Measurements from ENCODE around the gene TMOD2.

Gene TMOD2

DNA sequence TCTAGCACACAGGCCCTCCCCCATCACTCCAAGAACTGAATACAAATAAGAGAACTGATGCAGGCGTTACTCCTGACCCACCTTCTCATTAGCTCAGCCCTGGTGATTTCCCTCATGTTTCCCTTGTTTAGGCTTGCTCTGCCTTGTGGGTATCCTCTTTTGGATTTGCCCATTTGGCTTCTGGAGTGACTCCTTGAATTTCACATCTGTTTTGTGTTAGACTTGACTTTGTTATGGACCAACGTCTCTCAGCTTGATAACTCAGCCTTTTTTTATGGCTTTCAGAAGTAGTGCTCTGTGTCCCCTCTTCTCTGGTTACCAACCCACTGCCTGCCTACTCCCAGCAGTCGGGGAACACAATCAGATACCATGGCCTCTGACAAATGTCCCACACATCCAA, 66.8 kb downstream of the TMOD2 start:
- no peak for DNase-seq (ENCODE audit: low read depth in 2 of 2)

GRCh38 chr15:51825698-51826097, 74.3 kb downstream of the TMOD2 start:
- DNase-seq (ENCODE audit: low read depth in 2 of 2), result no peak

- DNase-seq (ENCODE audit: low read depth in 2 of 2), result no peak
Observed at GRCh38 chr15:51828621-51829375, 77.4 kb downstream of the TMOD2 start.

DNA sequence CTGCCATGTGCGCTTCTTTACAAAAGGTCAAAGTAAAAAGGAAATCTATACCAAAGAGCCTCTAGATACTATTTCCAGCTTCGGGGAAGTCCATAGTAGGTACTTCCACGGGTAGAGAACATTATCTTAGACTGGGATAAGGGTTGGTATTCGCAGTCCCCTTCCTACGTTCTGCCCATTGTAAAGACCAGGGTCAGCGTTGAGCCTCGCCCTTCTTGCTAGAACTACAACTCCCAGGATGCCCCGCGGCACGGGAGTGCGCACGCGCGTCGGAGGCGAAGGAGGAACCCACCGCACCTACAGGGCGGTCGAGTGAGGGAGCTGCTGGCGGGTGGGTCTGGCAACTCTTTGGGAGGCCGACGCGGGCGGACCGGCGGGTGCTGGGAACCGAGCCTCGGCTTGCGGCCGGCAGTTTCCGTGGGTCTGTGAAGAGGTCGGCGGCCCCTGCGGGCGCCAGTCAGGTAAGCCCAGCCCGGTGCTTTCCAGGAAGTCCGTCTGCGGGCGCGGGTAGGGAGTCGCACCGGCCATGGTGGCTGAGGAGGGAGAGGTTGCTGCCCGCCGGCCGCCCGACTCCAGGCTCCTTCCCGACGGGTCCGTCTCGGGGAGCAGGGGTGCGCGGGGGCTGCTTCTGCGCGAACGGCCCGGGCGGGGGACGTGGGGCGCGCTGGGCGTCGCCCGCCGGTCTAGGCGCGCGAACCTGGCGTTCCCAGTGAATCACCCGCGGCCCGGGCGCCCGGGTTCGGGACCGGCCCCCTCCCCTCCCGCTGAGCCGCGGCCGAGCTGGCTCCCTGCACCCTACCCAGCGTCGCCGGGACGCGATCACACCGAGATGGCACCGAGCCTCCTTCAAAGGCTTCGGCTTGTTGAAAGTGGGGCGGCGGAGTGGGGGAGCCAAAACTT, 78.2 kb downstream of the TMOD2 start, which contains the start of gene TMOD3:
TSS of gene TMOD3 (plus strand) at position 278 of the 900 bp plus-strand sequence. CDS start 33,232 bp downstream, outside the sequence.
- DNase-seq (ENCODE audit: low read depth in 2 of 2), result peak; percentile 78 to 83

- no peak for DNase-seq (ENCODE audit: low read depth in 2 of 2)
Observed at GRCh38 chr15:51830276-51830806, 78.9 kb downstream of the TMOD2 start.

DNA sequence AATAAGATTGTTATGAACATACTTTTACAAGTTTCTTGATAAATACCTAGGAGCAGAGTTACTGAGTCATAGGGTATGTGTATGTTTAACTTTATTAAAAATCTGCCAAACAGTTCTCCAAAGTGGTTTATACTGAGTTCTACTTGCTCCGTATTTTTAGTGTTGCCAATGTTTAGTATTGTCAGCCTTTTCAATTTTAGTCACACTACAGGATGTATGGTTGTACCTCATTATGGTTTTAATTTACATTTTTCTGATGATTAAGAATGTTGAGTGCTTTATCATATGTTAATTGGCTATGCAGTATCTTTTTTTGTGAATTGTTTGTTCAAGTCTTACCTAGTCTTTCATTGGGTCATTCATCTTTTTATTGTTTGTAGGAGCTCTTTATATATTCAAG, 82.4 kb downstream of the TMOD2 start:
- DNase-seq (ENCODE audit: low read depth in 2 of 2), result no peak

DNA sequence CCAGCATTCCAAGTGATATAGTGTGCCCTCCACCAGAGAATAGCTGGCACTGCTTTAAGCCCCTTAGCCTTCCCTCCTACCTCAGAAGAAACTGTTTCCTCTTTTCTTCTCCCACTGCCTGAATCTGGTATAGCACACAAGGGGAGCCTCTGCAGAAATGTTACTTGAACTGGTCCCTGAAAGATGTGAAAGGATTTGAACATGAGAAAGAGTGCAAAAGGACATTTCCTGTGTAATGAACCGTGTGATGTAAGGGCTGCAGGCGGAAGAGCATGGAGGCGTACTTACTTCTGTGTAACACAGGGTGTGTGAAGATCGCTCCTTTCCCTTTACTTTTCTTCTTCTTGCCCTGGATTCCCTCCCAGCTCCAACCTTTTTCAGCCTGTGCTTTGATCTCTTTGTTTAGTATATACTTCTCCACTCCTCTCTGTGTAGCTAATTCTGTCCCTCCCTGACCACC, 86.4 kb downstream of the TMOD2 start:
- DNase-seq (ENCODE audit: low read depth in 2 of 2), result no peak

GRCh38 chr15:51838270-51838669, 86.9 kb downstream of the TMOD2 start:
- no peak for DNase-seq (ENCODE audit: low read depth in 2 of 2)

- no peak for DNase-seq (ENCODE audit: low read depth in 2 of 2)
Observed at GRCh38 chr15:51840692-51841091, 89.3 kb downstream of the TMOD2 start.

- no peak for DNase-seq (ENCODE audit: low read depth in 2 of 2)
Observed at GRCh38 chr15:51841406-51842040, 90.1 kb downstream of the TMOD2 start.

GRCh38 chr15:51842265-51842664, 90.9 kb downstream of the TMOD2 start:
- no peak for DNase-seq (ENCODE audit: low read depth in 2 of 2)

DNA sequence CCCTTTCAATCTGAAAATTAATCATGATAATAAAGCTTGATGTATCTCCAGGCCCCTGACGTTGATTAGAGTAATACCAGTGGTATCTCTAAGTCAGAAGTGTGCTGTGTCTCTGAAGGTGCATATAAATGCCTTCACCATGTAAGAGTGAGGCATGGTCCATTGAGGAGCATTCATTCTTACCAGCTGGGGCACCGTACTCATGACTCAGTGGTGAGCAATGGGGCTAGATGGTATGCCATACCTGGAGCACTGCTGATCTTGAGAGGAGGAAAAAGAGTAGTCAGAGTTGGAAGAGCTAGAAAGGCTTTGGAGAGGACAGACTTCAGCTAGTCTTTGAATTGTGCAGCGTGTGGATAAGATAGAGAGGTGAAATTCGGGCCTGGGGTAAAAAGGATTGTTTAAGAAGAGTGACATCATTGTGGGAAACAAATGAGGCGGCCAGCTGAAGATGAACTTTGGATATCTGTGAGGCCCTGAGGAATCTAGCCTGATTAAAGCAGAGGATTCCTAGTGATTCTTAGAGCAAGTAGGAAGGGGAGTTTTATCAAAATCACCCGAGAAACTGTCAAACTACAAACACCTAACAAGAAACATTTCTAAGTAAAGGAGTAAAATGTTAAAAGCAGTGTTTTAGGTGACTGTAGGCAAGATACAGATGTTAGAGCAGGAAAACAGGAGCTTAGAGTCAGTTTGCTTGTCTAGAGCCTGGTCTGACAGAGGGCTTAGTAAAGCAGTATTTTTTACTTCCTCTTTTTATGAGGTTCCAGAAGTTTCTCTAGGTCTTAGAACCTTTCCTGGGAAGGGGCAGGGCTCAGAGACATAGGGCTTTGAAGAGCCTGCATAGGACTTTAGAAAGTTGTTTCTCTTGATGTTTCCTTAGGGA, 91.7 kb downstream of the TMOD2 start:
- no peak for DNase-seq (ENCODE audit: low read depth in 2 of 2)

DNA sequence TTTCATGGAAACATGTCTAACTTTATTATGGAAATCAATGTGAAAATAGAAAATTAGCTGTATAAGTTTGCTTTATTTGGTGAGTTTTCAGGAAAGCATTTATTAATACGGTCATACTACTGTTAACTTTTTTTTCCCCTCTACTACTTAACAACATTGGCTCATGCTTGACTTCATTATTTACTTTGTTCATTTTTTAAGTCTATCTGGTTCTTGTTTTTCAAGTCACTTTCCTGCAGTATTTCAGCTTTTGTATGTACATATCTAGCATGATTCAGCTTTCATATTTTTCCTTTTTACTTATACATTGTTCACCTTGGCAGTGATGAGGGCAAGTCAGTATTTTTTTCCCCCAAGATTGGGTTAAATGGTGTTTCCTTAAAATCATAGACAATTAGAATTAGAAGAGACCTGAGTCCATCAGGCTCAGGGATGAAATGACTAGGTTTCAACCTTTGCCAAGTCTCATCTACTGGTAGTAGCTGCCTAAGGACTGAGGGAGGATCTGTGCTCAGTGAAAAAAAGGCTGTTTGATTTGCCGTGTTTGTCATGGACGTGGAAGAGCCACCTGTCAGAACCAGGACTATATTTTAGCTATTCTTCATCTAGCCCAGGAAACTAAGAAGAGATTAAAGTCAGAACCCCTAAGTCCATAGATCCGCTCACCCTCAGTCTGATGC, 93.5 kb downstream of the TMOD2 start:
- no peak for DNase-seq (ENCODE audit: low read depth in 2 of 2)

DNA sequence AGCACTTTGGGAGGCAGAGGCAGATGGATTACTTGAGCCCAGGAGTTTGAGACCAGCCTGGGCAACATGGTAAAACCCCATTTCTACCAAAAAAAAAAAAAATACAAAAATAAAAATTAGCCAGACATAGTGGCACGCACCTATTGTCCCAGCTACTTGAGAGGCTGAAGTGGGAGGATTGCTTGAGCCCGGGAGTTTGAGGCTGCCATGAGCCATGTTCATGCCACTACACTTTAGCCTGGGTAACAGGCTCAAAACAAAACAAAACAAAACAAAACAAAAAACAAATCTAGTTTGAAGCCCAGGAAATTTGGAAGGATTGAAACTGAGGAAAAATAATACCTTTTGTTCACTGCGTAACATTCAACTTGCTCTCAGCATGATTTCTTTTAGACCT, 94.7 kb downstream of the TMOD2 start:
- no peak for DNase-seq (ENCODE audit: low read depth in 2 of 2)

- no peak for DNase-seq (ENCODE audit: low read depth in 2 of 2)
Observed at GRCh38 chr15:51846463-51847230, 95.2 kb downstream of the TMOD2 start.

DNA sequence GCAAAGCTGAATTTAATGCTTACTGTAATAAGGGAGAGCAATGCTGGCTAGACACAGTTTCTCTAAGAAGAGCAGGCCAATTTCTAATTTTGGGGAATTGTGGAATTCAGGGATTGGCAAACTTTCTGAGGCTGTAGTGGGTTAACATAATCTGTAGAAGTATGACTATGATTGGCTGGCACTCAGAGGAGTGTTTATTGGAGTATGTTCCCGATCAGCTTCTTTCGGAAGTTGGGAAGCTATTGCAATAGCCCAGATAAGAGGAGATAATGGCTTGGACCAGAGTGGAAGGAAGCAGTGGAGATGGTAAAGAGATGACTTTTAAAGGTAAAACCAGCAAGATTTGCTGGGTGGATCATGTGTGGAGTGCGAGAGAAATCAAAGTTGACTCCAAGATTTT, 97.4 kb downstream of the TMOD2 start:
- no peak for DNase-seq (ENCODE audit: low read depth in 2 of 2)

- DNase-seq (ENCODE audit: low read depth in 2 of 2), result no peak
Observed at GRCh38 chr15:51849860-51850259, 98.5 kb downstream of the TMOD2 start.

GRCh38 chr15:51853998-51854397, 102.6 kb downstream of the TMOD2 start:
- no peak for DNase-seq (ENCODE audit: low read depth in 2 of 2)

DNA sequence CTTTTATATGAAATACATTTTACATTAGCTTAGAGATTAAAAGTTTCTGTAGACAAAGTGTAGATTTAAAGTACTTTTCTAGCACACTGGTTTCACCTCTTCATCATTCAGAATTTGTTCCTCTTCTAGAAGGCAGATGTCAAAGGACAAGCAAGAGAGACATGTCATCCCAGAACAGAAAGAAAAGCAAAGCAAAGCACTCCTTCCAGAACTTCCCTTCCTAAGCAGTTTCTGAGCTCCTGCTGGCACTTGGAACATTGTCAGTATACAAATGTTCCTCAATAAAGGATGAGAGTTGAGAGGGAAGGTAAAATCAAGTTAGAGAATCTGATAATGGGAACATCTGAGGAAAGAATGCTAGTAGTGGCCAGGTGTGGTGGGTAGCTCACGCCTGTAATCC, 104.2 kb downstream of the TMOD2 start:
- no peak for DNase-seq (ENCODE audit: low read depth in 2 of 2)

Measured in stimulated activated CD8-positive, alpha-beta memory T cell treated with anti-CD3 and anti-CD28 coated beads, Interleukin-15, amount 100 ng/mL, for 4 hours (primary cell).